Subcutaneous abdominal adipose tissue (tissue), 5 donors: Measurements from ENCODE around the gene HKDC1.
"Not testable (repeated sequence)": the region's sequence is repeated elsewhere in the genome, so short reads cannot be mapped to it uniquely, and the experiment has no call there.

Source experiments
- H3K27ac ChIP-seq: one replicate; pipeline ENCODE4 v1.7.0; 2013; ENCODE audit warnings: low read depth, mild to moderate bottlenecking, inconsistent platforms, low read length, moderate library complexity
- H3K27me3 ChIP-seq, 5 donors: one replicate each; pipeline ENCODE4 v1.7.0; 2013; ENCODE audit warnings: low read length in 5 of 5, inconsistent platforms in 1 of 5; ENCODE audit not compliant: control insufficient read depth in 5 of 5, insufficient read depth in 4 of 5
- H3K36me3 ChIP-seq, 5 donors: one replicate each; pipeline ENCODE4 v1.7.0; 2013; ENCODE audit warnings: low read length in 5 of 5; ENCODE audit not compliant: control insufficient read depth in 5 of 5, insufficient read depth in 5 of 5
- H3K4me1 ChIP-seq, 5 donors: one replicate each; pipeline ENCODE4 v1.7.0; 2013; ENCODE audit warnings: low read length in 5 of 5, mild to moderate bottlenecking in 3 of 5, moderate library complexity in 1 of 5; ENCODE audit not compliant: control insufficient read depth in 5 of 5, insufficient read depth in 5 of 5
- H3K4me3 ChIP-seq, 5 donors: one replicate each; pipeline ENCODE4 v1.7.0; 2013; ENCODE audit warnings: low read length in 5 of 5, low read depth in 1 of 5
- H3K9ac ChIP-seq, 5 donors: one replicate each; pipeline ENCODE4 v1.7.0; 2013; ENCODE audit warnings: low read length in 5 of 5, mild to moderate bottlenecking in 4 of 5, moderate library complexity in 3 of 5
- H3K9me3 ChIP-seq, 5 donors: one replicate each; pipeline ENCODE4 v1.7.0; 2013; ENCODE audit warnings: low read length in 5 of 5; ENCODE audit not compliant: control insufficient read depth in 5 of 5
- donor health status: healthy.
- donor health status: healthy.
- donor health status: healthy.
- donor health status: healthy.
- donor health status: healthy.

HKDC1 gene

GRCh38 chr10:69272624-69273023 is 52.5 kb downstream of the HKDC1 start:
- Histone ChIP-seq H3K4me1 (peaks cover 0 to 3% (median 0%) of the 10 kb centered on the region in 5 donors), H3K9me3 (peaks cover 0 to 3% (median 0%) of the 10 kb centered on the region in 5 donors), H3K36me3 (no peaks in the 10 kb centered on the region), H3K4me3 (no peak overlapping the region), H3K27me3 (no peaks in the 10 kb centered on the region), H3K9ac (no peak overlapping the region), H3K27ac (no peak overlapping the region)

DNA sequence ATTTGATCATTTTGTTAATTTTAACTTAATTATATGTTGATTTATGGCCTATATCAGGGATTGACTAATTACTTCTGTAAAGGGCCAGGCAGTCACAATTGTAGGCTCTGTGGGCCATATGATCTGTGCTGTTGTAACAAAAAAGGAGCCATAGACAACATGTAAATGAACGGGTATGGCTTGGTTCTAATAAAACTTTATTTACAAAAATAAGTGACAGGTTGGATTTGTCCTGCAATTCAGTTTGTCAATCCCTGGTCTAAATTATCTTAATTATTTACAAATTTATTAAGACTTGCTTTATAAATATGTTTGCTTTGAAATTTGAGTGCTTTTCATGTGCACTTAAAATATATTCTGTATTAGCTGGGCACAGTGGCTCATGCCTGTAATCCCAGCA is 55.3 kb downstream of the HKDC1 start:
- Histone ChIP-seq H3K9ac (no peak overlapping the region), H3K36me3 (no peaks in the 10 kb centered on the region), H3K4me1 (peaks cover 0 to 20% (median 11%) of the 10 kb centered on the region in 5 donors), H3K4me3 (no peak overlapping the region), H3K27me3 (no peaks in the 10 kb centered on the region), H3K27ac (no peak overlapping the region), H3K9me3 (peaks cover 0 to 3% (median 0%) of the 10 kb centered on the region in 5 donors)

- Histone ChIP-seq H3K9me3 (peaks cover 0 to 3% (median 0%) of the 10 kb centered on the region in 5 donors), H3K36me3 (no peaks in the 10 kb centered on the region), H3K27me3 (no peaks in the 10 kb centered on the region), H3K4me3 (no peak overlapping the region), H3K27ac (no peak overlapping the region), H3K9ac (no peak overlapping the region), H3K4me1 (peaks cover 0 to 20% (median 11%) of the 10 kb centered on the region in 5 donors)
Observed at GRCh38 chr10:69276503-69276902, 56.4 kb downstream of the HKDC1 start.

DNA sequence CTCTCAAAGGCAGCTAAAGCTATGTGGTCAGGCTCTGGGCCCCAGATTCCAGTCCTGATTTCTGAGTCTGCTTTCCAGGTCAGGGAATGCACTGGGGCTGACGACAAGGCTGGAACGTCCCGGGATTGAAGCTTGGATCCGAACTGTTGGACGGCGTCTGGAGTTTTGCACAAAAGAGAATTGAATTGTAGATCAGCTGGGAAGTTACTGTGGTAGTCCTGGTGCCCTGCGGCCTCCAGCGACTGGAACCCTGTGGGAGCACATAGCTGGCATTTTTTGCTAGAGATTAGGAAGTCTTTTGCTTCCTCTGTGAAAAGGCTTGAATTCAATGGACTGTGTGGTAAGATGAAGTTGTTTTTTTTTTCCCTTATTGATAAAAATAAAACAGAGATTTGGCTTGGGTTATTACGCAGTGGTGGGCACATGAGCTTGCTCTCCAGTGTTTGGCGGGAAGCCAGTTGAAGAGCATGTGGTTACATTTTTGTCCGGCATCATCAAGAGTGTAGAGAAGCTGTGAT is 58.4 kb downstream of the HKDC1 start, which contains the start of gene HK1:
Gene HK1, plus strand, starts transcription at position 51 of the 518 bp plus-strand sequence.
- Histone ChIP-seq H3K27ac (no peak within 1 kb of the TSS), H3K9ac (no peak within 1 kb of the TSS), H3K9me3 (no peaks in the 10 kb centered on the region), H3K36me3 (no peaks in the 10 kb centered on the region), H3K4me1 (peaks cover 0 to 20% (median 11%) of the 10 kb centered on the region in 5 donors), H3K27me3 (no peaks in the 10 kb centered on the region), H3K4me3 (no peak within 1 kb of the TSS)

- Histone ChIP-seq H3K9ac (no peak overlapping the region), H3K27ac (no peak overlapping the region), H3K4me3 (no peak overlapping the region), H3K4me1 (peaks cover 0 to 20% (median 11%) of the 10 kb centered on the region in 5 donors), H3K27me3 (no peaks in the 10 kb centered on the region), H3K9me3 (no peaks in the 10 kb centered on the region), H3K36me3 (no peaks in the 10 kb centered on the region)
Observed at GRCh38 chr10:69279110-69279509, 59.0 kb downstream of the HKDC1 start.

- Histone ChIP-seq H3K9ac (no peak overlapping the region), H3K4me3 (no peak overlapping the region), H3K27ac (no peak overlapping the region), H3K36me3 (no peaks in the 10 kb centered on the region), H3K4me1 (peaks cover 0 to 20% (median 11%) of the 10 kb centered on the region in 5 donors), H3K9me3 (no peaks in the 10 kb centered on the region), H3K27me3 (no peaks in the 10 kb centered on the region)
Observed at GRCh38 chr10:69281507-69282413, 61.6 kb downstream of the HKDC1 start.

DNA sequence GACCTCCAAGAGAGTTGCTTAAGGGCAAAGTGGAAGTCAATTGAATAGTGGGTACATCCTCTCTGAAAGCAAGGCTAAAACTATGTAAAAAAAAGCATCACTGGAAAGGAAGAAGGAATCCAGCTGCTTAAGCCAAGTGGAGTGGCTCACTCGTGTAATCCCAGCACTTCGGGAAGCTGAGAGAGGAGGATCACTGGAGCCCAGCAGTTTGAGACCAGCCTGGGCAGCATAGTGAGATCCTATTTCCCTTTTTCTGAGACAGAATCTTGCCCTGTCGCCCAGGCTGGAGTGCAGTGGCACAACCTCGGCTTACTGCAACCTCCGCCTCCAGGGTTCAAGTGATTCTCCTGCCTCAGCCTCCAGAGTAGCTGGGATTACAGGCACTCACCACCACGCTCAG is 64.3 kb downstream of the HKDC1 start:
- H3K36me3 ChIP-seq, H3K4me3 ChIP-seq, H3K27ac ChIP-seq, H3K27me3 ChIP-seq, H3K4me1 ChIP-seq, H3K9me3 ChIP-seq, H3K9ac ChIP-seq: not testable (repeated sequence)

- no peak overlapping the region for H3K9ac ChIP-seq
- H3K9me3 ChIP-seq, result no peaks in the 10 kb centered on the region
- H3K27me3 ChIP-seq, result no peaks in the 10 kb centered on the region
- no peaks in the 10 kb centered on the region for H3K4me1 ChIP-seq
- H3K36me3 ChIP-seq, result no peaks in the 10 kb centered on the region
- no peak overlapping the region for H3K27ac ChIP-seq
- H3K4me3 ChIP-seq, result no peak overlapping the region
Observed at GRCh38 chr10:69285699-69286098, 65.6 kb downstream of the HKDC1 start.

DNA sequence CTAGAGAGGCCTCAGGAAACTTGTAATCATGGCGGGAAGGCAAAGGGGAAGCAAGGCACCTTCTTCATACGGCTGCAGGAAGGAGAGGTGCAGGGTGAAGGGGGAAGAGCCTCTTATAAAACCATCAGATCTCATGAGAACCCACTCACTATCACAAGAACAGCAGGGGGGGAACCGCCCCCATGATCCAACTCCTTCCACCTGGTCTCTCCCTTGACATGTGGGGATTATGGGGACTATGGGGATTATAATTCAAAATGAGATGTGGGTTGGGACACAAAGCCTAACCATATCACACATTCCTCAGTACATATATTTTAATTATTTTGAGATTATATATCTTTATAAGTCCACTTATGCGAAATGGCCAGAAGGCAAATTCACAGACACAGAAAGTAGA is 67.0 kb downstream of the HKDC1 start:
- no peaks in the 10 kb centered on the region for H3K27me3 ChIP-seq
- H3K9ac ChIP-seq, result no peak overlapping the region
- H3K9me3 ChIP-seq, result no peaks in the 10 kb centered on the region
- no peaks in the 10 kb centered on the region for H3K4me1 ChIP-seq
- H3K4me3 ChIP-seq, result no peak overlapping the region
- no peak overlapping the region for H3K27ac ChIP-seq
- no peaks in the 10 kb centered on the region for H3K36me3 ChIP-seq

DNA sequence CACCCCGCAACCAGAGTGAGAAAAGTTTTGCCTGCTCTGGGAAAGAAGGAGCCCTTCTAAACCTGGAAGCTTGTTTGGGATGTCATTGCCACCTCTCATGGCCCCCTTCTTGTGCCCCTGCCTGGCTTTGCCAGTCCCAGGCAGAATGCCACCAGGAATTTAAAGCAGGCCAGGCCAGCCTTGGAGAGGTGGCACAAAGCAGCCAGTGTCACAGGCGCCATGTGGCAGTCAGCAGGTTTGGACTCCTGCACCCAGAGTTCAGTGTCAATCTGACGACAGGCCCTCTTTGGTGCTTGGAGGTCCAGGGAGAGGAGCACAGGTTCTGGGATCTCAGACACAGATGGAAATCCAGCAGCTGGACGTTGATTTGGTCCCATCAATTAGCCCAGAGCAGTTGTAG is 70.9 kb downstream of the HKDC1 start:
- Histone ChIP-seq H3K27me3 (no peaks in the 10 kb centered on the region), H3K27ac (no peak overlapping the region), H3K36me3 (no peaks in the 10 kb centered on the region), H3K4me1 (no peaks in the 10 kb centered on the region), H3K4me3 (no peak overlapping the region), H3K9me3 (no peaks in the 10 kb centered on the region), H3K9ac (no peak overlapping the region)
